ENCODE measurements around the gene ALKBH3.

The ALKBH3 gene

GRCh38 chr11:43894546-43894945 is 13.9 kb downstream of the ALKBH3 start:
- no peak for DNase-seq (ENCODE audit: low read depth, low spot score)

GRCh38 chr11:43895601-43896000 is 15.0 kb downstream of the ALKBH3 start:
- no peak for DNase-seq (ENCODE audit: low read depth, low spot score)

- DNase-seq (ENCODE audit: low read depth, low spot score): no peak
These were observed 17.9 kb downstream of the ALKBH3 start for GRCh38 chr11:43898574-43898973.

GRCh38 chr11:43899094-43899493 is 18.5 kb downstream of the ALKBH3 start:
- DNase-seq (ENCODE audit: low read depth, low spot score): no peak

DNA sequence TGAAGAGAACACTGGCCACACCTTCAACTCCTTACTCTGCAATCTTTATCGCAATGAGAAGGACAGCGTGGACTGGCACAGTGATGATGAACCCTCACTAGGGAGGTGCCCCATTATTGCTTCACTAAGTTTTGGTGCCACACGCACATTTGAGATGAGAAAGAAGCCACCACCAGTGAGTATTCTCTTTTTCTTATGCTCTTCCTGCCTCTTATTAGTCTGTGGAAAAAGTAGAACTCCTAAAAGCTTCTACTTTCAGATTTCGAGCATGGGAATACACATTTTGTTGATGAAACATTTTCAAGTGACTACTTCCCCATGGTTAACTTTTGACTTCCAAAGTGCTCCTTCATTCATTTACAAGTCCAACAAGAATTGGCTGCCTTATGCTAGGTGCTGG is 20.9 kb downstream of the ALKBH3 start:
- DNase-seq (ENCODE audit: low read depth, low spot score): no peak

DNA sequence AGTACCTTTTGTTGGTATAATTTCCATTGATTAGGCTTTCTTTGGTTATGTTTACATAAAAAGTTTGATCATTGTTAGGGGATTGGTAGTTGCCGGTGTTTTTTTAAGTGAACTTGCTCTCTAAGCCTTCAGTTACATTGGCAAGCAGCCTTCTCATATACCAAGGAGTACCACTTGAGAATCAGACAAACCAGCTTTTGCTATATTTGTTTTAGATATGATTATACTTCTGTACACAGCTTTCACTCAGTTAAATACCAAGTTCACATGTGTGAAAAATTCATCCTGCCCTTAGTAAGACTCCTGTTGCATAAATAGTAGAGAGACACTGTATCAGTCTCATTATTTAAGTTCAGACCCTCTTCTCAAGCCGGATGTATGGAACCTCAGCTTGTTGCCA is 22.4 kb downstream of the ALKBH3 start:
- no peak for DNase-seq (ENCODE audit: low read depth, low spot score)

- DNase-seq (ENCODE audit: low read depth, low spot score): no peak
These were observed 23.3 kb downstream of the ALKBH3 start for GRCh38 chr11:43903969-43904368.

- no peak for DNase-seq (ENCODE audit: low read depth, low spot score)
These were observed 24.3 kb downstream of the ALKBH3 start for GRCh38 chr11:43904742-43905535.

DNA sequence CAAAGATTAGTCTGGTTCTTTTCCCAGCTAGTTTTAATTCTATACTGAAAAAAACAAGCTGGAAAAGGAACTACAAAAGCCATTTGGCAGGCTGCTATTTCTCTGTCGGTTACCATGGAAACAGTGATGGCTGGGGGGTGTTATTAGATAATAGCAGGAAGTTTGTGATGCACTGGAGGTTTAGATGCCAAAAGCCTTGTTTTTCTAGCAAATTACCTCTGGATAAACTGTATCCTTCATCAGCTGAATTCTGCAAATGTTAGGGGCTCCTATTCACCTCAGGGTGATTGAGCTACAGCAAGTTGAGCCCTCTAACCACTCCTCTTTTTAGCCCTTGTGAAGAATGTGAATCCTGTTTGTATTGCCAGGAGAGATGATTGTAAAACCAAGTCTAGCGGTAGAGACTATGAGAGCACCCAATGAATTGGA is 25.2 kb downstream of the ALKBH3 start:
- DNase-seq (ENCODE audit: low read depth, low spot score): no peak

DNA sequence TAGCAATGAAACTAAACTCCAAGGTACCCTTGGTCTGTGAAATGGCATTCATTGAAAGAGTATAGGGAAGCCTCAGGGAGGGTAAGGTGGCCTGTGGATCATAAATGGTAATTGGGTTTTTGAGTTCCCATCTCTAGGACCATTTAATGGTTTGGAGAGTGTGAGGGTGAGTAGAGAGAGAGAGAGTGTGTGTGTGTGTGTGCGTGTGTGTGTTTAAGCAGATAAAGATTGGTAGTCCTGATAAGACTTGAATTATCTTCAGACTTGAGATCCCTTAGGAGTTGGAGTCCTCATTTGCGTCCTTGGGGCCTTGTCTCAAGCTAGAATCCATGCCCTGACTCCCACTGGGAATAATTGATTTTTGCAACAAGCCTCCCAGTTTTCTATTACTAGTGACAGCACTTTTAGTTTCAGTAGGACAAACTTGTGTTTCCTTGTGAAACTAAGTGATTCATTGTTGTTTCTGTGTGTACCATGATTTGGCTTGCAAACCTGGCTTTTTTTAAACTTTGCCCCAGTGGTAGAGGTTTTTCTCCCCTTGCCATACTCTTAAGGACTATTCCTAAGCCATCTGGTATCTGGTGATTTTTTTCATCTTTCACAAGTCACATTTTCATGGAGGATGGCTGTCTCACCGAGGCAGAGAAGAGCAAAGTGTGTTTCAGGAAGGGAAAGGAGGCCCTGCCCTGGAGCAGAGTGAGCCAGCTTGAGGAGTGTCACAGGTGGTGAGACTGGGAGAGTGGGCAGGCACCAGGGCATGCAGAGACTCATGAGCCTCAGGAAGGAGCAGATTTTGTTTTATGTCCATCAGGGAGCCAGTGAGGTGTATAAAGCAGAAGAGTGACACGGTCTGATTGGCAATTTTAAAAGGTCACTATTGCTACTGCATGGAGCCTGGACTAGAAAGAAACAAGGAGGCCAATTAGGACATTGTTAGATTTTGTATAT is 26.7 kb downstream of the ALKBH3 start:
- DNase-seq (ENCODE audit: low read depth, low spot score): no peak

DNA sequence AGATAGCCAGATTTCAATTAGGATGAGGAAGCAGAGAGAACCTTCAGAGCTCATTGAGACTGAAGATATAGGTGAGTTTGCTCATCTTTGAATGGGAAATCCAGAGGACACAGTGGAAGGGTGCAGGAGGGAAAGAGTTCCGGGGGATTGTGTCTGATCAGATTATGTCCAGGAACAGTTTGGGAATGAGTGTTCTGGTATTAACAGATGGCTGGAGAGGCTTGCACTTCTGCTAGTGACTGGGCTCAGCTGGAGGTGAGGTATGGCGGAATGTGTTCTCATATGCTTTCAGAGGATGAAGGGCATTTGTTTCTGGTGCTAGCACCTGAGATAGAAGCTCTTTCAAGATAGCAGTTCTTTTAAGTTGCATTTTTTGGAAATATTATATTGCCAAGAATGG is 27.6 kb downstream of the ALKBH3 start:
- DNase-seq (ENCODE audit: low read depth, low spot score): no peak

GRCh38 chr11:43908683-43909082 is 28.1 kb downstream of the ALKBH3 start:
- no peak for DNase-seq (ENCODE audit: low read depth, low spot score)

DNA sequence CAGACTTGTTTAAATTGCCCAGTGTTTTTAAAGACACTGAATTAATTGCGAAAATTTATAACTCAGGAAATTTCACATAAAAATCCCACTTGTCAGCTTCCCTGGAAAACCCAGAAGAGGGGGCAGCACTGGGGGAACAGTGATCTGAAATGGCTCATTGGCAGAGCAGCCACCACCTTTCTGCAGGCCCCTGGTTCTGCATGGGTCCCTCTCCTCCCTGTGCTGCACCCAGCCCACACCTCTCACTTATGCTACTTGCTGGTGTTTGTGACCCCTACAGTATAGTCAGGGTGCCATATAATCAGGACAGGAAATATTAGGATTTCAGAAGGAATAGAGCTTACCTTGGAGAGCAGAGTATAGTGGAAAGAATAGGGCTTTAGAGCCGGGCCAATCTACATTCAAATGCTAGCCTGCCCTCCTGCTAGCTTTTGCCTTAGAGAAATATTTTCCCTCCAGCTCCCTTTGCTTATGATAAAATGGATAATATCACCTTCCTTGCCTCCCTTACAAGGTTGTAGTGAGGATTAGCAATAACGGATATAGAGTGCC is 33.3 kb downstream of the ALKBH3 start:
- DNase-seq (ENCODE audit: low read depth, low spot score): no peak

DNA sequence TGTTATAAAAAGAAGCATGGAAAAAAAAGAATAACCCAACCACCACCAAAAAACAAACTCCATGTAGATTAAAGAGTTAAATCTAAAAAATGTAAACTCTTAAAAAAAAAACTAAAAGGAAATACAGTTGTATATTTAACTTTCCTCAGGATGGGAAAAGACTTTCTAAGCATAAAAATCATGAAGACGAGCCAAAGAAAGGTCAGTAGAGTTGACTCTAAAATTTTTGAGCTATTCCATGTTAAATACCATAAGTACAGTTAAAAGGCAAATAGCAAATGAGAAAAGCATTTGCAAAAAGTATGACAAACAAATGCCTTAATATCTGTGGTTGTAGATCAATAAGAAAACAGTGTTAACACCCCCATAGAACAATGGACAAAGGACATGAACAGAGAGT is 33.8 kb downstream of the ALKBH3 start:
- DNase-seq (ENCODE audit: low read depth, low spot score): no peak

- DNase-seq (ENCODE audit: low read depth, low spot score): no peak
These were observed 36.0 kb downstream of the ALKBH3 start for GRCh38 chr11:43916621-43917020.

DNA sequence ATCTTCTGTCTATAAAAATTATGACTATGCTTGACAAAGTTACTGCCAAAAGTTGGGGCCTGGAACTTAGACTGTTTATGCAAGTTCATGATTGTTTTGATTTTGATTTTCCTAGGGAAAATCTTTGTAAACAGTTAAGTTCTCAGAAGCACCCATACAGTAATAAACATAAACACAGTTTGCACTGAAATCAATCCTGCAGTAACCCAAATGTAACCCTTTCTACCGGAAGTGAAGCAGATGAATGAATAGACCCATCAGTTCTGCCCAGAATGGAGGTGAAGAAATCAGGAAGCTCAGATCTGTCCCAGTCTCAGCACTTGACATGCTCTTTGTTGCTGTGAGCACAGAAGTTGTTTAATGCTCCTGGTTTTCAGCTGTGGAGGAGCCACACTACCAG is 37.2 kb downstream of the ALKBH3 start:
- DNase-seq (ENCODE audit: low read depth, low spot score): no peak

- DNase-seq (ENCODE audit: low read depth, low spot score): no peak
These were observed 38.0 kb downstream of the ALKBH3 start for GRCh38 chr11:43918662-43919061.

DNA sequence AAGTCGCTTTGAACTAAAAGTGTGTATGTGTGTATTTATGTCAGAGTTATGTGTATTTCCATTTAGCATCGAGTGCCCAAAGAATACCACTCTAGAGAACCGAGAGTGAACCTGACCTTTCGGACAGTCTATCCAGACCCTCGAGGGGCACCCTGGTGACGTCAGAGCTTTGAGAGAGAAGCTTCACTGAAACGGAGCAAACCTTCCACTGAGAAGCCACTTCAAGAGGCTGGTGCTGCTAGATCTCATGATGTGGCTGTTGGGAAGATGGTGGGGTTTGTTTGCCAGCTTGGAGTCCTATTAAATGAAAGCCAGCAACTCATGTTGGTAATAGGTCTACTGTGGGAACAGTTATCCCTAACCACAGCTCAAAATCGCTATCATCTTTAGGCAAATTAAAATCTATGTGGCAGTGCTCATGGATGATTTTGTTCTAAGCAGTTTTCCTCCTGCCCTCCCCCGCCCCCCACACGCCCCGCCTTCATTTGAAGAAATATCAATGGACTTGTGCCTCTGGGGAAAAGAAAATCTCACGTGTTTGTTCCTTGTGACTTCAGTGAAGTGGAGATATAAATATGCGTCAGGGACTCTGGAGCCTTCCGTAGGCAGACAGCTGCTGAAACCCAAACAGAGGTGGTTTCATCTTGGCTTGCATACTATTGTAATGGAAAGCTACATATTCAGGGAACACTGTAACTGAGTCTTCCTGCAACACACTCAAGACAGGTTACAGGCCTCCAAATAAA is 39.4 kb downstream of the ALKBH3 start:
- DNase-seq (ENCODE audit: low read depth, low spot score): no peak

- DNase-seq (ENCODE audit: low read depth, low spot score): peak; percentile 95
These were observed 40.2 kb downstream of the ALKBH3 start for GRCh38 chr11:43920598-43921419.

GRCh38 chr11:43921561-43922294 is 41.1 kb downstream of the ALKBH3 start:
- no peak for DNase-seq (ENCODE audit: low read depth, low spot score)
